B cell (primary cell): ENCODE data around the gene FGF4.

ENCODE experiments used
- CTCF ChIP-seq: fragments of 200-600 bp; IDR thresholded peaks from one replicate; pipeline ENCODE4 v1.8.0; 2022; ENCODE audit warnings: antibody characterized with exemption, mild to moderate bottlenecking
- EZH2 ChIP-seq: IDR thresholded peaks from 2 replicates; pipeline ENCODE4 v1.6.1; 2012; ENCODE audit warnings: borderline replicate concordance, low read depth, mild to moderate bottlenecking, moderate library complexity, low read length; ENCODE audit not compliant: insufficient read depth, poor library complexity, severe bottlenecking

DNA sequence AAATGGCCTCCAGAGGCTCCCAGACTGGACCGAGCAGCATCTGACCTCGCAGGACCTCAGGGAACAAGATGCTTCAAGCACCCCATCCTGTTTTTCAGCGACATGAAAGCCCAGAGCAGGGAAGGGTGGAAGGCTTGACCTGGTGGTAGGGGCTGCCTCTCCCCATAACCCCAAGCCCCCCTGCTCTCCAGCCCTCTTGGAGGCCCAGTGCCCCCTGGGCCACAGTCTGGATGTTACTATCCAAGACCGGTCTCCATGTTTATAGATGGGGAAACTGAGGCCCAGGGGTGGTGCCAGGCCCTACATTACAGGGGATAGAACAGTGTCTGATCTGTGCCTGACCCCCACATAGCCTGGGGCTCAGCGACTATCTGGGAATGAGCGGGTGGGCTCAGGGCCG, 37.1 kb upstream of the FGF4 start:
- TF ChIP-seq CTCF (no peak), EZH2 (no peak)
